WTC11 (cell line): ENCODE results near the gene ITPR1. TPM values are rescaled to one million over a fixed set of nuclear protein-coding genes. Genes with fewer than 3 reads are reported as not detected.
"Not testable (repeated sequence)": the region's sequence is repeated elsewhere in the genome, so short reads cannot be mapped to it uniquely, and the experiment has no call there.

Experiments used
- ATAC-seq: fragments of 200-7000 bp; cut with Tn5 transposase; 2 replicates; pipeline ENCODE4 v1.10.0; 2021; ENCODE audit warnings: mild to moderate bottlenecking, moderate library complexity
- CTCF ChIA-PET: fragments of 300-600 bp; sonication (Branson Sonifier 250); formaldehyde crosslinking; loops from one replicate; lab custom pipeline; 2021; ENCODE audit warnings: antibody characterized with exemption; lab: Charles Lee
- POLR2A ChIA-PET: fragments of 350-600 bp; sonication (Branson Sonifier 250); formaldehyde crosslinking; loops from one replicate; lab custom pipeline; 2021; ENCODE audit warnings: antibody characterized with exemption; lab: Charles Lee
- DNase-seq: peaks from one replicate; pipeline ENCODE4 v3.0.0; 2021; ENCODE audit warnings: low spot score
- H3K27ac Mint-ChIP-seq: 2 replicates; pipeline ENCODE4 v1.8.0; 2021; ENCODE audit warnings: mixed read lengths
- H3K27me3 Mint-ChIP-seq: 2 replicates; pipeline ENCODE4 v1.8.0; 2021; ENCODE audit warnings: low read depth, mild to moderate bottlenecking, moderate library complexity, mixed read lengths
- H3K36me3 Mint-ChIP-seq: 2 replicates; pipeline ENCODE4 v1.8.0; 2021; ENCODE audit warnings: mixed read lengths
- H3K4me1 Mint-ChIP-seq: 2 replicates; pipeline ENCODE4 v1.8.0; 2022; ENCODE audit warnings: mixed read lengths
- H3K4me3 Mint-ChIP-seq: 2 replicates; pipeline ENCODE4 v1.8.0; 2021; ENCODE audit warnings: mild to moderate bottlenecking, moderate library complexity, mixed read lengths
- H3K9me3 Mint-ChIP-seq: 2 replicates; pipeline ENCODE4 v1.8.0; 2021; ENCODE audit warnings: mixed read lengths
- AFF4 ChIP-seq: sonication (generic); formaldehyde crosslinking; IDR thresholded peaks from 2 replicates; pipeline ENCODE4 v1.8.1; 2023; ENCODE audit warnings: mild to moderate bottlenecking, missing genetic modification reagents, borderline replicate concordance
- ARID4B ChIP-seq: sonication (generic); formaldehyde crosslinking; IDR thresholded peaks from 2 replicates; pipeline ENCODE4 v1.8.0; 2023; ENCODE audit warnings: missing genetic modification reagents, mild to moderate bottlenecking, borderline replicate concordance
- CDX4 ChIP-seq: fragments of 250-450 bp; sonication (Bioruptor Pico); IDR thresholded peaks from 2 replicates; pipeline ENCODE4 v1.9.0; 2021; ENCODE audit warnings: moderate library complexity, mild to moderate bottlenecking, inconsistent platforms, borderline replicate concordance
- CTCF ChIP-seq: fragments of 200-600 bp; IDR thresholded peaks from 2 replicates; pipeline ENCODE4 v1.8.0; 2022; ENCODE audit warnings: antibody characterized with exemption
- ETV6 ChIP-seq: sonication (generic); formaldehyde crosslinking; IDR thresholded peaks from 2 replicates; pipeline ENCODE4 v1.8.1; 2022; ENCODE audit warnings: mild to moderate bottlenecking, missing genetic modification reagents
- FOXK1 ChIP-seq: sonication (generic); formaldehyde crosslinking; IDR thresholded peaks from 2 replicates; pipeline ENCODE4 v1.8.0; 2022; ENCODE audit warnings: mild to moderate bottlenecking, moderate library complexity, missing genetic modification reagents
- FOXP1 ChIP-seq: sonication (generic); formaldehyde crosslinking; IDR thresholded peaks from 2 replicates; pipeline ENCODE4 v1.8.0; 2022; ENCODE audit warnings: missing genetic modification reagents, mild to moderate bottlenecking, moderate library complexity, borderline replicate concordance
- GABPB1 ChIP-seq: sonication (generic); formaldehyde crosslinking; IDR thresholded peaks from 2 replicates; pipeline ENCODE4 v1.8.1; 2023; ENCODE audit warnings: mild to moderate bottlenecking, missing genetic modification reagents
- IRF2 ChIP-seq: sonication (generic); formaldehyde crosslinking; IDR thresholded peaks from 2 replicates; pipeline ENCODE4 v1.8.0; 2022; ENCODE audit warnings: low read depth, missing genetic modification reagents, borderline replicate concordance
- MXD4 ChIP-seq: fragments of 250-450 bp; sonication (Bioruptor Pico); IDR thresholded peaks from 2 replicates; pipeline ENCODE4 v1.8.0; 2021; ENCODE audit warnings: mild to moderate bottlenecking, moderate library complexity, borderline replicate concordance
- SMAD4 ChIP-seq: sonication (generic); formaldehyde crosslinking; IDR thresholded peaks from 2 replicates; pipeline ENCODE4 v1.8.0; 2022; ENCODE audit warnings: mild to moderate bottlenecking, missing genetic modification reagents
- TEAD1 ChIP-seq: sonication (generic); formaldehyde crosslinking; IDR thresholded peaks from 2 replicates; pipeline ENCODE4 v1.8.0; 2022; ENCODE audit warnings: mild to moderate bottlenecking, missing genetic modification reagents
- ZNF423 ChIP-seq: fragments of 250-450 bp; sonication (Bioruptor Pico); IDR thresholded peaks from 2 replicates; pipeline ENCODE4 v2.1.2; 2022; ENCODE audit warnings: mild to moderate bottlenecking, moderate library complexity
- total RNA-seq: library from RNA; stranded (reverse); gene quantifications from 3 replicates; pipeline ENCODE4 v1.2.3, GENCODE V29; 2021

Gene ITPR1
- total RNA-seq, 1 experiment from 2014 or later: 11.8 TPM

GRCh38 chr3:4454142-4454541 is 39.0 kb upstream of the ITPR1 start:
- no peak for TF ChIP-seq GABPB1
- no peak for TF ChIP-seq ARID4B (CRISPR knock-in tag)
- no peak for TF ChIP-seq MXD4
- TF ChIP-seq CTCF: no peak
- TF ChIP-seq IRF2 (CRISPR knock-in tag): no peak
- no peak for TF ChIP-seq ETV6 (CRISPR knock-in tag)
- TF ChIP-seq AFF4: no peak
- no peak for TF ChIP-seq SMAD4 (CRISPR knock-in tag)
- no peak for TF ChIP-seq TEAD1 (CRISPR knock-in tag)
- no peak for TF ChIP-seq CDX4
- TF ChIP-seq FOXK1 (CRISPR knock-in tag): no peak
- no peak for TF ChIP-seq ZNF423 (CRISPR knock-in tag)
- TF ChIP-seq FOXP1 (CRISPR knock-in tag): no peak
- ChIA-PET POLR2A (no interaction called here), CTCF (no interaction called here)
- H3K27me3 Mint-ChIP-seq: no peaks in the 10 kb centered on the region
- H3K9me3 Mint-ChIP-seq: peaks cover 3% of the 10 kb centered on the region; the same call in 1 of the 2 replicates
- DNase-seq: no peak
- H3K4me1 Mint-ChIP-seq: no peaks in the 10 kb centered on the region
- H3K4me3 Mint-ChIP-seq: no peak overlapping the region
- H3K36me3 Mint-ChIP-seq: peaks cover 8% of the 10 kb centered on the region; the same call in 1 of the 2 replicates
- ATAC-seq: no peak
- no peak overlapping the region for H3K27ac Mint-ChIP-seq

GRCh38 chr3:4456780-4457179 is 36.4 kb upstream of the ITPR1 start:
- H3K9me3 Mint-ChIP-seq, POLR2A ChIA-PET, H3K4me1 Mint-ChIP-seq, H3K27me3 Mint-ChIP-seq, H3K4me3 Mint-ChIP-seq, H3K36me3 Mint-ChIP-seq, ATAC-seq, H3K27ac Mint-ChIP-seq, DNase-seq: not testable (repeated sequence)
- CTCF ChIA-PET: interaction anchor here (0.7 kb wide), 1 partner anchor 195 kb away, joined by 3 read pairs; no protein-coding TSS in a partner anchor
